ENCODE results near the gene SFXN5.

The SFXN5 gene

GRCh38 chr2:72950558-72951255 is 120.8 kb downstream of the SFXN5 start:
- TF ChIP-seq ZNF384 (IDR thresholded peaks at IDR 0.05) (no peak), HDGF (IDR thresholded peaks at IDR 0.05; ENCODE audit: borderline replicate concordance) (no peak), SUZ12 (IDR thresholded peaks at IDR 0.05) (no peak), L3MBTL2 (conservative IDR thresholded peaks at IDR 0.05) (no peak), ELF4 (IDR thresholded peaks at IDR 0.05) (no peak), LEF1 (IDR thresholded peaks at IDR 0.05; ENCODE audit: borderline replicate concordance) (no peak), FOXA1 (IDR thresholded peaks at IDR 0.05) (no peak), PKNOX1 (IDR thresholded peaks at IDR 0.05) (no peak), ARNT (IDR thresholded peaks at IDR 0.05) (no peak), NFRKB (IDR thresholded peaks at IDR 0.05) (no peak)
- ChIA-PET POLR2A (no interaction called here), CTCF (no interaction called here)
- no peak for DNase-seq (ENCODE audit: extremely low spot score)

GRCh38 chr2:72949642-72950041 is 121.9 kb downstream of the SFXN5 start:
- DNase-seq (ENCODE audit: extremely low spot score), result no peak
- ChIA-PET POLR2A (no interaction called here), CTCF (no interaction called here)
- no peak for TF ChIP-seq HDGF (IDR thresholded peaks at IDR 0.05; ENCODE audit: borderline replicate concordance)
- no peak for TF ChIP-seq SP1 (IDR thresholded peaks at IDR 0.05)
- TF ChIP-seq CTBP1 (IDR thresholded peaks at IDR 0.05; ENCODE audit: borderline replicate concordance), result no peak
- TF ChIP-seq FOXM1 (IDR thresholded peaks at IDR 0.05; ENCODE audit: borderline replicate concordance), result no peak
- no peak for TF ChIP-seq BHLHE40 (IDR thresholded peaks at IDR 0.05; ENCODE audit: borderline replicate concordance)
- no peak for TF ChIP-seq ZNF384 (IDR thresholded peaks at IDR 0.05)
- no peak for TF ChIP-seq NFRKB (IDR thresholded peaks at IDR 0.05)
- TF ChIP-seq LEF1 (IDR thresholded peaks at IDR 0.05; ENCODE audit: borderline replicate concordance), result no peak
- no peak for TF ChIP-seq FOXK2 (IDR thresholded peaks at IDR 0.05)
- TF ChIP-seq ELF4 (IDR thresholded peaks at IDR 0.05), result no peak
- no peak for TF ChIP-seq L3MBTL2 (conservative IDR thresholded peaks at IDR 0.05)

- no peak for TF ChIP-seq ZNF384 (IDR thresholded peaks at IDR 0.05)
- no peak for TF ChIP-seq CTBP1 (IDR thresholded peaks at IDR 0.05; ENCODE audit: borderline replicate concordance)
- TF ChIP-seq ELF4 (IDR thresholded peaks at IDR 0.05), result no peak
- no peak for TF ChIP-seq TARDBP (IDR thresholded peaks at IDR 0.05)
- TF ChIP-seq HDGF (IDR thresholded peaks at IDR 0.05; ENCODE audit: borderline replicate concordance), result no peak
- TF ChIP-seq FOXM1 (IDR thresholded peaks at IDR 0.05; ENCODE audit: borderline replicate concordance), result no peak
- no peak for TF ChIP-seq BHLHE40 (IDR thresholded peaks at IDR 0.05; ENCODE audit: borderline replicate concordance)
- no peak for TF ChIP-seq FOXA1 (IDR thresholded peaks at IDR 0.05)
- no peak for TF ChIP-seq ARNT (IDR thresholded peaks at IDR 0.05)
- no peak for TF ChIP-seq LEF1 (IDR thresholded peaks at IDR 0.05; ENCODE audit: borderline replicate concordance)
- POLR2A ChIA-PET, result no interaction called here
- CTCF ChIA-PET, result no interaction called here
- DNase-seq (ENCODE audit: extremely low spot score), result no peak
These were observed 122.5 kb downstream of the SFXN5 start for GRCh38 chr2:72949045-72949444.

GRCh38 chr2:72947952-72948830 is 123.3 kb downstream of the SFXN5 start:
- ChIA-PET CTCF (interaction anchor here (0.6 kb wide), 1 partner anchor 9 kb away, joined by 3 read pairs; no protein-coding TSS in a partner anchor), POLR2A (no interaction called here)
- DNase-seq (ENCODE audit: extremely low spot score), result no peak
- TF ChIP-seq PKNOX1 (IDR thresholded peaks at IDR 0.05) (no peak), L3MBTL2 (conservative IDR thresholded peaks at IDR 0.05) (no peak), SUZ12 (IDR thresholded peaks at IDR 0.05) (no peak), SP1 (IDR thresholded peaks at IDR 0.05) (no peak)

GRCh38 chr2:72946466-72946865 is 125.0 kb downstream of the SFXN5 start:
- DNase-seq (ENCODE audit: extremely low spot score), result no peak
- TF ChIP-seq LEF1 (IDR thresholded peaks at IDR 0.05; ENCODE audit: borderline replicate concordance) (no peak), L3MBTL2 (conservative IDR thresholded peaks at IDR 0.05) (no peak), FOXK2 (IDR thresholded peaks at IDR 0.05) (no peak), HDGF (IDR thresholded peaks at IDR 0.05; ENCODE audit: borderline replicate concordance) (no peak), SUZ12 (IDR thresholded peaks at IDR 0.05) (no peak), TARDBP (IDR thresholded peaks at IDR 0.05) (no peak)
- CTCF ChIA-PET, result interaction anchor here (1.0 kb wide), 1 partner anchor 27 kb away, joined by 3 read pairs; no protein-coding TSS in a partner anchor
- POLR2A ChIA-PET, result no interaction called here

GRCh38 chr2:72945450-72946019 is 126.0 kb downstream of the SFXN5 start:
- TF ChIP-seq L3MBTL2 (conservative IDR thresholded peaks at IDR 0.05), result no peak
- TF ChIP-seq ELF4 (IDR thresholded peaks at IDR 0.05), result no peak
- no peak for TF ChIP-seq BHLHE40 (IDR thresholded peaks at IDR 0.05; ENCODE audit: borderline replicate concordance)
- no peak for TF ChIP-seq ZNF384 (IDR thresholded peaks at IDR 0.05)
- no peak for TF ChIP-seq ARNT (IDR thresholded peaks at IDR 0.05)
- TF ChIP-seq PKNOX1 (IDR thresholded peaks at IDR 0.05), result no peak
- no peak for TF ChIP-seq FOXA1 (IDR thresholded peaks at IDR 0.05)
- TF ChIP-seq TARDBP (IDR thresholded peaks at IDR 0.05), result no peak
- TF ChIP-seq SUZ12 (IDR thresholded peaks at IDR 0.05), result no peak
- no peak for TF ChIP-seq LEF1 (IDR thresholded peaks at IDR 0.05; ENCODE audit: borderline replicate concordance)
- no peak for TF ChIP-seq FOXM1 (IDR thresholded peaks at IDR 0.05; ENCODE audit: borderline replicate concordance)
- no peak for TF ChIP-seq FOXK2 (IDR thresholded peaks at IDR 0.05)
- TF ChIP-seq NFRKB (IDR thresholded peaks at IDR 0.05), result no peak
- no peak for TF ChIP-seq HDGF (IDR thresholded peaks at IDR 0.05; ENCODE audit: borderline replicate concordance)
- no peak for DNase-seq (ENCODE audit: extremely low spot score)
- CTCF ChIA-PET, result interaction anchor here (0.5 kb wide), 1 partner anchor 879 kb away, joined by 3 read pairs; no protein-coding TSS in a partner anchor
- POLR2A ChIA-PET, result no interaction called here
